Measurements from ENCODE around the gene ZNF512B.
"Not testable (repeated sequence)": the region's sequence is repeated elsewhere in the genome, so short reads cannot be mapped to it uniquely, and the experiment has no call there.

The ZNF512B gene

DNA sequence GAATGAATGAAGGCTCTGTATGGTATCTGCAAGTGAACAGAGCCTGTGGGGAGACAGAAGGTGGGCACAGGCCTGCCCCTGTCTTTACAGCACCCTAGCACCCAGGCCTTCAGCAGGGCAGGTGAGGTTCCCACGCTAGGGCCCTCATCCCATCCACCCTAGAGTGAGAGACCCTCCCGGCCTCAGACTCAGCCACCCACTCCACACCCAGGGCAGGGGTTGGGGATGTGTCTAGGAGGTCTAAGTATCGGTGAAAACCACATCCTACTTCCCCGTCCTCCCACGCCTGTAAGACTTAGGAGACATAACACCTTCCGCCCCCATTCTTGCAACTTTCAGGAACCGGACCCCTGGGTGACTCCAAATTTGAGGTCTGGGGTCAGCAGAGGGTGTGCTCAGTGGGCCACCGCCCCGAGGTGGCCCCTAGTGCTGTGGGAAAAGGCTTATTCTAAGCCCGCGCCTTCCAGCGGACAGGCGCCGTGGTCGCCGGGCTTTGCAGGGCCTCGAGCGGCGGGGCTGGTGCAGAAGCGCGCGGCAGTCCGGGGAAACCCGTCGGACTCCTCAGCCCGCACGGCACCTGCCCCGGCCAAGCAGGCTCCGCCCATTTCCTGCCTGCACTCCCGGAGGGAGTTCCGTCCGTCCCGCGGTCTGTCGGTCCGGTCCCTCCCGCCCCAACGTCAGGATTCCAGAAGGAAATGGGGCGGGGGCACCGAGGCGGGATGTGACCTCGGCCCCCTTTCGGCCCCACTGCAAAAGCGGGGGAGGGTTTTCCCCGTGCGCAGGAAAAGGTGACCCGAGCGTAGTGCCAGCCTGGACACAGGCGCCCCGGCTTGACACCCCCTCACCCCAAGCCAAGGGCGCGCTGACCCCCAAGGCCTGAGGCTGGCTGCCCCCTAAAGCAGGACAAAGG lies 8.8 kb upstream of the ZNF512B start:
- Histone ChIP-seq H3K27ac (peak overlapping the region; percentile 90), H3K9ac (peak overlapping the region; percentile 25), H2AFZ (peak overlapping the region; percentile 56), H3K4me2 (ENCODE audit: low read length) (peak overlapping the region; percentile 72), H3K27me3 (ENCODE audit: control insufficient read depth, insufficient read depth, low read length) (no peaks in the 10 kb centered on the region), H3K79me2 (peaks cover 7% of the 10 kb centered on the region), H3K9me3 (ENCODE audit: control insufficient read depth, low read length) (no peaks in the 10 kb centered on the region), H3K4me1 (peaks cover 11% of the 10 kb centered on the region), H3K4me3 (ENCODE audit: low read depth, low read length) (peak overlapping the region; percentile 63), H3K36me3 (ENCODE audit: control insufficient read depth, insufficient read depth, low read length) (no peaks in the 10 kb centered on the region)
- TF ChIP-seq, protein P1, sequence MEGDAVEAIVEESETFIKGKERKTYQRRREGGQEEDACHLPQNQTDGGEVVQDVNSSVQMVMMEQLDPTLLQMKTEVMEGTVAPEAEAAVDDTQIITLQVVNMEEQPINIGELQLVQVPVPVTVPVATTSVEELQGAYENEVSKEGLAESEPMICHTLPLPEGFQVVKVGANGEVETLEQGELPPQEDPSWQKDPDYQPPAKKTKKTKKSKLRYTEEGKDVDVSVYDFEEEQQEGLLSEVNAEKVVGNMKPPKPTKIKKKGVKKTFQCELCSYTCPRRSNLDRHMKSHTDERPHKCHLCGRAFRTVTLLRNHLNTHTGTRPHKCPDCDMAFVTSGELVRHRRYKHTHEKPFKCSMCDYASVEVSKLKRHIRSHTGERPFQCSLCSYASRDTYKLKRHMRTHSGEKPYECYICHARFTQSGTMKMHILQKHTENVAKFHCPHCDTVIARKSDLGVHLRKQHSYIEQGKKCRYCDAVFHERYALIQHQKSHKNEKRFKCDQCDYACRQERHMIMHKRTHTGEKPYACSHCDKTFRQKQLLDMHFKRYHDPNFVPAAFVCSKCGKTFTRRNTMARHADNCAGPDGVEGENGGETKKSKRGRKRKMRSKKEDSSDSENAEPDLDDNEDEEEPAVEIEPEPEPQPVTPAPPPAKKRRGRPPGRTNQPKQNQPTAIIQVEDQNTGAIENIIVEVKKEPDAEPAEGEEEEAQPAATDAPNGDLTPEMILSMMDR (IDR thresholded peaks at IDR 0.05), result no peak

DNA sequence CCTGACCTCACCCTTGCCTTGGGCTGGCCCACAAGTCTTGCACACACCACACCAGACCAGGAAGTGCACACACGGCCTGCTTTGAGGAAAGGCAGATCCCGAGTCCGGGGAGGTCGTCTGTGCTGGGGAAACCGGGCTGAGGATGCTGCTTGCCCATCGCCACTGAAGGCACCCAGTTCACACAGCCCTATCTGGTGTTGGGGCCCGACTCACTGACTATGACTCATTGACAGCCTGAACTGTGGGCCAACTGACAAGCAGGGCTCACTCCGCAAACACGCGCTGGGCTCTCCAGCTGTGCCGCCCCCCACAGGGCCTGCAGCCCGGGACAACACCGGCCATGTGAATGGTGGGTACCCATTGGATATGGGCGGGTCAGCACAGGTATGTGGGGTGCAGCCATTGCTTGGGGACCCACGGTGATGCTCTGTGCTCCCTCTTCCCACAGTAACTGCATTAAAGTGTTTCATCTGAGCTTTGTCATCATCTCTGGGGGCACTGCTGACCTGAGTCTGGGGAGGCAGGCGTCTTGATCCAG lies 8.1 kb upstream of the ZNF512B start:
- Histone ChIP-seq H3K9me3 (ENCODE audit: control insufficient read depth, low read length) (no peaks in the 10 kb centered on the region), H3K4me3 (ENCODE audit: low read depth, low read length) (no peak overlapping the region), H2AFZ (no peak overlapping the region), H3K4me1 (peaks cover 11% of the 10 kb centered on the region), H3K79me2 (peaks cover 6% of the 10 kb centered on the region), H3K36me3 (ENCODE audit: control insufficient read depth, insufficient read depth, low read length) (no peaks in the 10 kb centered on the region), H3K27ac (no peak overlapping the region), H3K27me3 (ENCODE audit: control insufficient read depth, insufficient read depth, low read length) (no peaks in the 10 kb centered on the region), H3K9ac (no peak overlapping the region), H3K4me2 (ENCODE audit: low read length) (no peak overlapping the region)
- TF ChIP-seq, protein P1 (IDR thresholded peaks at IDR 0.05), result no peak

DNA sequence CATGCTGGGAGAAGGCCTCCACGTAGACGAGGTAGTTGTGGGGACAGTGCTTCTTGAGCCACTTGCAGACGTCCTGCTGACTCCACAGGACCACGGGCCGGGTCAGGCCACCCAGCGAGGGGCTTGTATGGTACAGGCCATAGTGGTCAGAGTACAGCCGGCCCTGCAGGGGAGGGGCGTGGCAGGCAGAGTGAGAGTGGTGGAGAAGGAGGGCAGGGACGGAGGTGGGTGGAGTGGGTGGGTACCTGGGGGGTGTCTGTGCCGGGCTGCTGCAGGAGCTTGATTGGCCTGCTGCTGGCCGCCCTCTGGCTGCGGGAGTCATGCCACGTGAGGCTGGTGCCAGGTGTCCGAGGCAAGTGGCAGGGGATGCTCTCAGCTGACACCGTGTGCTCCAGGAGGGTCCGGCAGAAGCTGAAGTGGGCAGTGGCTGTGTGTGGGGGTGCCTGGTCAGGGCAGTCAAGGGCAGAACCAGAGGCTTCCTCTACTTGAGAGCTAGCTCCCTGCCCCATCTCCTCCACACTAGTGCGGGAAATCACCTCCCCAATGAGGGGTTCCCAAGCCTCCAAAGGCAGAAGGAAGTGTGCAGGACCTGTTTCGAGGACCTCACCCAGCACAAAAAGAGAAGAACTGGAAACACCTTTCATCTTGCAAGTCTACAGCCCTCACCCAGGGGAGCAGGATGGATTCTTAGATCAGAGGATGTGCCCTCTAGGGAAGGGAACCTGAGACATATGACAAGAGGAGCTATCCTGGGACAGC lies 7.4 kb upstream of the ZNF512B start:
- TF ChIP-seq, protein P1 (IDR thresholded peaks at IDR 0.05), result no peak
- Histone ChIP-seq H3K9me3 (ENCODE audit: control insufficient read depth, low read length) (no peaks in the 10 kb centered on the region), H3K9ac (no peak overlapping the region), H3K4me2 (ENCODE audit: low read length) (no peak overlapping the region), H3K4me1 (peaks cover 11% of the 10 kb centered on the region), H3K27me3 (ENCODE audit: control insufficient read depth, insufficient read depth, low read length) (no peaks in the 10 kb centered on the region), H3K27ac (no peak overlapping the region), H3K36me3 (ENCODE audit: control insufficient read depth, insufficient read depth, low read length) (no peaks in the 10 kb centered on the region), H3K4me3 (ENCODE audit: low read depth, low read length) (no peak overlapping the region), H3K79me2 (peaks cover 6% of the 10 kb centered on the region), H2AFZ (no peak overlapping the region)

DNA sequence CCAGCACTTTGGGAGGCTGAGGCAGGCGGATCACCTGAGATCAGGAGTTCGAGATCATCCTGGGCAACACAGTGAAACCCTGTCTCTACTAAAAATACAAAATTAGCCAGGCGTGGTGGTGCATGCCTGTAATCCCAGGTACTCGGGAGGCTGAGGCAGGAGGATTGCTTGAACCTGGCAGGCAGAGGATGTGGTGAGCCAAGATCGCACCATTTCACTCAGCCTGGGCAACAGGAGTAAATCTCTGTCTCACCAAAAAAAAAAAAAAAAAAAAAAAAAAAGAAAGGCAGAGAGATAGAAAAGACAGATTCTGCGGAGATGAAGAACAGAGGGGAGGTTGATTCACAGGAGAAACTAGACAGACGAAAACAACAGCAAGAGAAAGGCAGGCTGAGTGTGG lies 6.8 kb upstream of the ZNF512B start:
- not testable (repeated sequence) for H3K36me3 ChIP-seq (ENCODE audit: control insufficient read depth, insufficient read depth, low read length); H3K27me3 ChIP-seq (ENCODE audit: control insufficient read depth, insufficient read depth, low read length); H3K79me2 ChIP-seq; H2AFZ ChIP-seq; H3K4me3 ChIP-seq (ENCODE audit: low read depth, low read length); H3K9ac ChIP-seq; H3K9me3 ChIP-seq (ENCODE audit: control insufficient read depth, low read length); H3K4me2 ChIP-seq (ENCODE audit: low read length); H3K27ac ChIP-seq
- H3K4me1 ChIP-seq, result peaks cover 11% of the 10 kb centered on the region

All from parathyroid adenoma (tissue), 2 donors.